ENCODE results near the gene TAF3.

The TAF3 gene

GRCh38 chr10:8060704-8061121 is 242.4 kb downstream of the TAF3 start:
- no peak for DNase-seq

GRCh38 chr10:8061274-8062211 is 243.2 kb downstream of the TAF3 start:
- DNase-seq = no peak

- DNase-seq = no peak
Observed at GRCh38 chr10:8063128-8063908, 245.0 kb downstream of the TAF3 start.

GRCh38 chr10:8063935-8064334 is 245.6 kb downstream of the TAF3 start:
- DNase-seq = no peak

GRCh38 chr10:8064436-8064835 is 246.1 kb downstream of the TAF3 start:
- DNase-seq = no peak

GRCh38 chr10:8065651-8066050 is 247.3 kb downstream of the TAF3 start:
- DNase-seq = no peak

GRCh38 chr10:8066124-8066523 is 247.8 kb downstream of the TAF3 start:
- no peak for DNase-seq
